GM12878 (cell line): ENCODE data around the gene CDH7.

Source experiments
- CTCF ChIP-seq, 3 experiments: IDR thresholded peaks in 2 of 3; conservative IDR thresholded peaks in 1 of 3; 2 replicates each; pipeline ENCODE4 v1.5.1; 2011; ENCODE audit warnings: low read depth in 3 of 3, low read length in 3 of 3, mild to moderate bottlenecking in 3 of 3, control low read depth in 2 of 3, moderate library complexity in 2 of 3, inconsistent platforms in 1 of 3, mixed read lengths in 1 of 3; ENCODE audit not compliant: control insufficient read depth in 2 of 3, insufficient read depth in 1 of 3; ENCODE audit errors: extremely low read depth in 1 of 3
- EP300 ChIP-seq, 2 experiments: fragments of 150-350 bp in 1 of 2; IDR thresholded peaks; 2 replicates each; pipeline ENCODE4 v1.6.1; 2011 to 2012; ENCODE audit warnings: low read depth in 2 of 2, low read length in 2 of 2, borderline replicate concordance in 1 of 2, improper control_type of control experiment in 1 of 2, inconsistent platforms in 1 of 2; ENCODE audit not compliant: control insufficient read depth in 1 of 2
- NR2F1 ChIP-seq: fragments of 450-650 bp; conservative IDR thresholded peaks from 2 replicates; pipeline ENCODE4 v1.6.1; 2017; ENCODE audit warnings: mild to moderate bottlenecking
- POLR2A ChIP-seq: IDR thresholded peaks from 2 replicates; pipeline ENCODE4 v1.6.1; 2011; ENCODE audit warnings: low read depth, mild to moderate bottlenecking, low read length
- POLR2AphosphoS5 ChIP-seq: IDR thresholded peaks from 2 replicates; pipeline ENCODE4 v1.6.1; 2011; ENCODE audit warnings: mild to moderate bottlenecking, low read length, inconsistent platforms
- RAD51 ChIP-seq: fragments of 450-650 bp; IDR thresholded peaks from 2 replicates; pipeline ENCODE4 v1.6.1; 2016; ENCODE audit warnings: moderate library complexity, mild to moderate bottlenecking, inconsistent platforms
- REST ChIP-seq: IDR thresholded peaks from 2 replicates; pipeline ENCODE4 v1.6.1; 2012; ENCODE audit warnings: mild to moderate bottlenecking, low read depth, low read length
- TF ChIP-seq, protein P1 (sequence below): IDR thresholded peaks from 2 replicates; pipeline ENCODE4 v1.6.1; 2012; ENCODE audit warnings: low read depth, low read length, improper control_type of control experiment

GRCh38 chr18:65706646-65707045, 44.2 kb upstream of the CDH7 start:
- TF ChIP-seq RAD51 (no peak), CTCF (IDR thresholded peaks at IDR 0.05 in 2 of 3, conservative IDR thresholded peaks at IDR 0.05 in 1 of 3; ENCODE audit: control insufficient read depth in 2 of 3, extremely low read depth in 1 of 3, insufficient read depth in 1 of 3, low read depth in 3 of 3, low read length in 3 of 3) (no peak), POLR2AphosphoS5 (no peak), REST (no peak), POLR2A (no peak), NR2F1 (no peak), EP300 (IDR thresholded peaks at IDR 0.05; ENCODE audit: borderline replicate concordance in 1 of 2, control insufficient read depth in 1 of 2, low read depth in 2 of 2, low read length in 2 of 2) (no peak)
- TF ChIP-seq, protein P1, sequence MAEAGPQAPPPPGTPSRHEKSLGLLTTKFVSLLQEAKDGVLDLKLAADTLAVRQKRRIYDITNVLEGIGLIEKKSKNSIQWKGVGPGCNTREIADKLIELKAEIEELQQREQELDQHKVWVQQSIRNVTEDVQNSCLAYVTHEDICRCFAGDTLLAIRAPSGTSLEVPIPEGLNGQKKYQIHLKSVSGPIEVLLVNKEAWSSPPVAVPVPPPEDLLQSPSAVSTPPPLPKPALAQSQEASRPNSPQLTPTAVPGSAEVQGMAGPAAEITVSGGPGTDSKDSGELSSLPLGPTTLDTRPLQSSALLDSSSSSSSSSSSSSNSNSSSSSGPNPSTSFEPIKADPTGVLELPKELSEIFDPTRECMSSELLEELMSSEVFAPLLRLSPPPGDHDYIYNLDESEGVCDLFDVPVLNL: no peak
